Erythroblast (primary cell): Measurements from ENCODE around the gene ADSL.

Experiments
- GATA1 ChIP-seq: IDR thresholded peaks from 2 replicates; pipeline ENCODE4 v1.6.1; 2011; ENCODE audit warnings: low read depth, mild to moderate bottlenecking, control low read depth, low read length, moderate library complexity
- POLR2A ChIP-seq: IDR thresholded peaks from 2 replicates; pipeline ENCODE4 v1.6.1; 2011; ENCODE audit warnings: mild to moderate bottlenecking, low read length

- no peak for TF ChIP-seq POLR2A
- TF ChIP-seq GATA1: no peak
These were observed 61.8 kb downstream of the ADSL start for GRCh38 chr22:40407831-40408717.
